Inflammatory macrophage treated with lipopolysaccharide for 4 hours (primary cell): ENCODE data around the gene EPS8L2.
A peak's percentile ranks its signal among the peaks of the same experiment; 100 is the strongest.
"Not testable (repeated sequence)": the region's sequence is repeated elsewhere in the genome, so short reads cannot be mapped to it uniquely, and the experiment has no call there.

ENCODE experiments used
- DNase-seq: peaks from one replicate; pipeline ENCODE4 v3.0.0-alpha.2; 2020

The EPS8L2 gene

GRCh38 chr11:705646-706438 is at the start of gene EPS8L2:
EPS8L2 (plus strand) TSS chr11:706231; CDS start chr11:709408, 3,177 bp downstream.
- DNase-seq = no peak

DNA sequence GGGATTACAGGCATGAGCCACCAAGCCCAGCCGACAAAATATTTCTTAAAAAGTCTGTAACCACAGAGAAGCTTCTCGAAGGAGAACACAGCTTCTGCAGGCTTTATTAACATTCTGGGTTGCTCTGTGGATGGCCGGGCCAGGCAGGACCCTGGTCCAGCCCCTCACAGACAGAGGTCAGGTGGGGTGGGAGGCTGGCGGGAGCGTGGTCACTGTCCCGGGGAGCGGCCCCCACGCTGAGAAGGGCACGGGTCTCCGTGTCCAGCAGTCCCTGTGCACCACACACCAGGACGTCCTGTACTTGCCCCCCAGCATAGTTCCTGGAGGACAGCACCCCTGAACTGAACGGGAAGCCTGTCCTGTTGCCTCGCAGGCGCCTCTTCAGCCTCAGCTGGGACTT is 49.6 kb upstream of the EPS8L2 start:
- no peak for DNase-seq

- no peak for DNase-seq
Measured at GRCh38 chr11:656866-657265, 49.2 kb upstream of the EPS8L2 start.

DNA sequence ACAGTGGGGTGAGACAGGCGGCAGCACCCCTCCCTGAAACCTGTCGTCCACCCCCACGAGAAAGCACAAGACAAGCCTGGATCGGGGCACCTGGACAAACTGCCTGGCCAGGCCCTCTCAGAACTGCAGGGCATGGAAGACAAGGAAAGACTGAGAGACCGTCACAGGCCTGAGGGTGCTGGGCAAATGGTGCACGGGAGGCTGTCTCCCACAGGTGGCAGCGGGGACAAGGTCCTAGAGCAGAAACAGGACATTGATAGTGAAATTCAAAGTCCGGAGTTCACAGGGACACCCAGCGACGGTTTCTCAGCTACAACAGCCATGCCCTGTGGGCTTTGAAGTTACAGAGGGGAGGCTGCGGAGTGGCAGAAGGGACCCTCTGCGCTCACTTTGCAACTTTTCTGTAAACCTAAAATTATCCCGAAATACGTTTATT is 48.3 kb upstream of the EPS8L2 start:
- no peak for DNase-seq

DNA sequence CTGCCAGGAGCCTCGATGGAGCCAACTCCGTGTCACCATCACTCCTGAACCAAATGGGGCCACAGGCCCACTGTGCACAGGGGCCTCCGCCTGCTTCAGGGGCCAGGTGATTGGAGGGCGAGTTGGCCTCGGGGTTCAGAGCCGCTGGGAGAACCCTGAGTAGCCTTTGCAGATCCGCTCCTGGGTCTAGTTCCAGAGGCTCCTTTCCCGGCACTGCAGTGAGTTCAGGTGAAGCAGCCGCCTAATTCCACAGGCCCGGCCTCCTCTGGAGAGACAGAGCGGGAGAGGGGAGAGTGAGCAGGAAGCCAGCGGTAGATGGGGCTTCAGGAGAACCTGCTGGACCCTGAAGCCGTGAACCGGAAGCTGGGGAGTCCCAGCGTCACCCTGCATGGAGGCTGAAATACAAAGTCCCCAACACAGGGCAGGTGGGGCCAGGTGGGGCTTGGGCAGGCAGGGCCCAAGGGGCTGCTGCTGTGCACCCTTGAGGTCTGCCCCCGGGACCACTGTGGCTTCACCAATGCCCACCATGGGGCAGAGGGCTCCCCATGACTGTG is 46.4 kb upstream of the EPS8L2 start:
- no peak for DNase-seq

DNA sequence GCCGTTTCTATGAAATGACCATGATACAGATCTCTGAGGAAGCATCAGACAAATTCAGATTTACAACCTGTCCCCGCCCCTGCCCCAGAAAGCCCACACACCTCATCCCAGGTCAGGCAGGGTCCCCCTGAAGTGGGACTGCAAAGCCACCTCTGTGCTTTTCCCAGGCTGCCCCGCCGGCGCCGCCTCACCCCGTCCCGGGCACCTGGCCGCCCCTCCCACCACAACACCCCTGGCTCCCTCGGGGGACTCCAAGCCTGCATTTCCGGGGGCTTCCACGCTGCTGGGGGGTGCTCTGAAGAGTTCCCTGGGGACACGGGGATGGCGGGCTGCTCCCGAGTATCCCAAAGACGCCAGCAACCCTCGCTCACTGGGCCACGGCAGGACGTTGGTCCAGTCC is 45.8 kb upstream of the EPS8L2 start:
- DNase-seq = no peak

DNA sequence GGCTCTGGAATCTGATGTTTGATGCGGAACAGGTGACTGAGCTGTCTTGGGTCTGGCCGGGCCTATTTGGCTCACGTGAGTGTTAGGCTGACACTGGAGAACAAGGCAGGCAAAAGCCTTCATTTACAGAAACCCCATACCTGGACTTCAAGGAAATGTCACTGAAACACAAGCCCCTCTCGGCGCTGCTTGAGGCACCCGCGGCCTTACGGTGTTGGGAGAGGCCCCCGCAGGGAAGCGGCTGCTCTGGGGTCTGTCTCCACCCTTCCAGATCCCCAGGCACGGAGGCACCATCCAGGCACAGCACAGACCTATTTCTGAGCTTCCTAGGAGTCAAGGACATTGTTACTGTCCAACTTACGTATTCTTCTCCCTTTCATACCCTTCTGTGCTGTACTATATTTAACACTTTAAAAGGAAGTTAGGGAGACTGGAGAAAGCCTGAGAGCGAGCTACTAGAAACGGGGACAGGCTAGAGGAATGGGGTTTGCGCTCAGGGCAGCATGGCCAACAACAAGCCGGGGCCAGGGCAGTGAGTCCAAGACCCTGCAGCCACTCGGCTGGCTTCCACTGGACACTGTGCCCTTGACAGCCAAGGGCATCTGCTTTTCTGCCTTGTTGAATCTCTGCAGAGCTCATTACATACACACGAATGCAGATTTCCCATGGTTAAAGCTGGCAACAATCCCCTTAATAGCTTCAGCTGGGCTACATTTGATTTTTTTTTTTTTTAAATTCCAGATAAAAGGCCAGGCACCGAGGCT is 45.2 kb upstream of the EPS8L2 start:
- no peak for DNase-seq

GRCh38 chr11:662689-663274 is 43.2 kb upstream of the EPS8L2 start:
- peak; percentile 48 for DNase-seq

DNA sequence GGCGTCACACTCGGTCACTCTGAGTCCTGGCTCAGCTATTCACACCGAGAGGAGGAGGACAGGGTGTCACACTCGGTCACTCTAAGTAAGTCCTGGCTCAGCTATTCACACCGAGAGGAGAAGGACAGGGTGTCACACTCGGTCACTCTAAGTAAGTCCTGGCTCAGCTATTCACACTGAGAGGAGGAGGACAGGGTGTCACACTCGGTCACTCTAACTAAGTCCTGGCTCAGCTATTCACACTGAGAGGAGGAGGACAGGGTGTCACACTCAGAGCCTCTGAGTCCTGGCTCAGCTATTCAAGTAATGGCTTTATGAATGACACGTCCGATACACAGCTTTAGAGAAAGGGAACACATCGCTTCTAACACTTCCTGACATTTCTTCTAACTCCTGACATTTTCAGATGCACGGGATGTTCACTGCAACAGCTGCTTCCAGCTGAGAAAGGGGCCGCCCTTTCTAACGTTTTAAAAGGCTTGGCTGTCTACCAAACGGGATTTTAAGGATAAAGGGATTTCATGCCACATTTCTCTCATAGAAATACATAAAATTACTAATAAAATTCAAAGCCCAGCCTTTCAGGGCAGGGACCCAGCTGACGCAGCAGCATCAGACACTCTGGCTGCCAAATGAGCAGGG is 40.8 kb upstream of the EPS8L2 start:
- DNase-seq = no peak

GRCh38 chr11:665704-666281 is 40.2 kb upstream of the EPS8L2 start:
- DNase-seq = no peak

- no peak for DNase-seq
Measured at GRCh38 chr11:673866-674265, 32.2 kb upstream of the EPS8L2 start.

DNA sequence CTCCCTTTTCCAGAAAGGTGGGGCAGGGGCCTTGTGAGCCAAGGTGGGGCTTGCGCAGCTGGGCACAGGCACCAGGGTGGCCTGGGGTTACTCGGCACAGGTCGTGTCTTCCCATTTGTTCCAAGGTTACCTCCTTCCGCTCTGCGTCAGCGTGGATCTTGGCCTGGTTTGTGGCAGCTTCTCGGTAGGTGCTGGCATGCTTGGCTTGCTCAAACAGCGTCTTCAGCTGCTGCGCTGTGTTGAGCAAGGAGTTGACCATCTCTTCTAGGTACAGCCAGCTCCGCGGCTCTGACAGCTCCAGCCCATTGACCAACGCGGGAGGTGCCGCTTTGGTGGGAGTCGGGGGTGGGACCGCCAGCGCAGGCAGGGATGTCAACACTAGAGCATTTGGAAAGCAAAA is 31.6 kb upstream of the EPS8L2 start:
- DNase-seq = no peak

DNA sequence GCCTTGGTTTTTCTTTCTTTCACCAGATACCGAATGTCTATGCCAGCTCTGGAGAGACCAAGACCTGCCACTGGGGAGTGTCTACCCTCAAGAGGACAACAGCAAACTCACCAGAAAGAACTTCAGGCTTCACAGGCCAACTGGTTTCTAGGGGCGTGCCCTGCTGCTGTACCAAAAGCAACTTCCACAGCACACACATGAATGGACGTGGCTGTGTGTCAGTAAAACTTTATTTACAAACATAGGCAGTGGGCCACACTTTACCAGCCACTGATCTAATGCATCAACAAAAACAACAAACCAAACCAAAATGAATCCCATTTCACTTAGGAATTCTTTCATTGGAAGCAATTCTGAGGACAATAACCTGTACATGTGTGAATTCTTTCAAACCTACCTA is 27.7 kb upstream of the EPS8L2 start:
- no peak for DNase-seq

DNA sequence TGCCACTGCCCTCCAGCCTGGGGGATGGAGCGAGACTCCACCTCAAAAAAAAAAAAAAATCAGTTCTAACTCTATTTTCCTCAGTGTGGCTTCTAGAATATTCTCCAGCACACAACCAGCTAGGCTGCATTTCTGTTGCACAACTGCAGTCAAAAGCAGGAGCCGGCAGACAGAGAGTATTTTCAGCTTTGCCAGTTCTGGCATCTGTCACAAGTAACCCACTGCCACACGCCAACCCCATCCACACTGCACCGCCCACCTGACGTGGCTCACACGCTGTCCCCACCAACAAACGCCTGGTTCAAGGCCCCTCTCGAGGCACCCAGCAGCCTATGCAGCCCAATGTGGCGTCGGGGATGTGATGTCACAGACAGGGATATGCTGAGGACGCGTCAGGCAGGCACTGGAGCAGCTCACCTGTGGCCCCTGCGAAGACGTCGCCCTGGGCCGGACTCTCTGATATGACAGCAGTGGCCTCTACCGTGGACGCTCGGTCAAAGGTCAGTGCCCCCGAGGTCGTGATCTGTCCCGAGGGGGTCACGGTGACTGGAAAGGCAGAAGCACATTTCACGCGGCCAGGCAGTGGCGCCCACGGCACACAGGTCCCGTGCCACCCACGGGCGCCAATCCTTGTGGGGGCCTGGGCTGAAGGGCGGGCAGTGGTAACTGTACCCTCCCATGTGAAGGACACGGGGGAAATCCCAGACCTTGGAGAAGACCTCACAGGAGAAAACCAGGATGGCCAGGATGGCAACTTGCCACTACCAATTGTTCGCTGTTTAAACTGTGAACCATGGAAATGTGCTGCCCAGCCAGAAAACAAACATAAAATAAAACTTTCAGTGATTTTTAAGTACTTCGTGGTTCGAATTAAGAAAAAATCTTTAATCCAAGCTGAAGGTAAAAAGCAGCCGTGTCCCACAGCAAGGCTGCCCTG is 26.5 kb upstream of the EPS8L2 start:
- no peak for DNase-seq

GRCh38 chr11:680476-680875 is 25.6 kb upstream of the EPS8L2 start:
- no peak for DNase-seq

GRCh38 chr11:680970-681369 is 25.1 kb upstream of the EPS8L2 start:
- no peak for DNase-seq

- no peak for DNase-seq
Measured at GRCh38 chr11:686451-687243, 19.4 kb upstream of the EPS8L2 start.

- no peak for DNase-seq
Measured at GRCh38 chr11:687751-688150, 18.3 kb upstream of the EPS8L2 start.

- DNase-seq = no peak
Measured at GRCh38 chr11:688681-689080, 17.4 kb upstream of the EPS8L2 start.

DNA sequence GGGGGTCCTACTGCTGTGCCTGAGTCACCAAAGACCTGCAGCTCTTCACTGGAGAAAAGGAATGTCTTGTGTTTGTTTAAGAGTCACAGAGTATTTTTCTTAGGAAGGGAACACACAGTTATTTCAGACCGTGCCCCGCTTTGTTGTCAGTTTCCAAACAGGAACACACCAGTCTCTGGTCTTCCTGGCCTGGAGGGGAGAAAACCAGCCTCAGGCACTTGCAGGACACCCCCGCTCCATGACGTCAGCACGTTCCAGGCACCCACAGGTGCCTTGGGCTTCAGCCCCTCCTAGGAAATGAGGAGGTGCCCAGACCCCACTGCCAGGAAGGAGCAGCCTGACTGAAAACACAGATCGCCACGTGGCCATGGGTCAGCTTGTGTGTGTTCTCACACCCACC is 16.4 kb upstream of the EPS8L2 start:
- no peak for DNase-seq

DNA sequence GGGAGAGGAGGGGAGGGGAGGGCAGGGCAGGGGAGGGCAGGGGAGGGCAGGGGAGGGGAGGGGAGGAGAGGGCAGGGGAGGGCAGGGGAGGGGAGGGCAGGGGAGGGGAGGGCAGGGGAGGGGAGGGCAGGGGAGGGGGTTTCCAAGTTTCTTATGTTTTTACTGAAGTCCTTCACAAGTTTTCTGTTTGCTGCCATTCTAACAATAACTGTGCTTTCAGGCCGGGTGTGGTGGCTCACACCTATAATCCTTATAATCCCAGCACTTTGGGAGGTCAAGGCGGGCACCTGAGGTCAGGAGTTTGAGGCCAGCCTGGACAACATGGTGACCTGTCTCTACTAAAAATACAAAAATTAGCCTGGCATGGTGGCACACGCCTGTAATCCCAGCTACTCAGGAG is 15.8 kb upstream of the EPS8L2 start:
- DNase-seq = not testable (repeated sequence)
